Small intestine (tissue), 7 donors: Measurements from ENCODE around the gene SFMBT1. TPM values are rescaled to one million over a fixed set of nuclear protein-coding genes. Genes with fewer than 3 reads are reported as not detected.

ENCODE experiments used
- DNase-seq, 2 donors: peaks; one replicate each; pipeline versions ENCODE4 v3.0.0 to v3.0.0-alpha.2; 2013
- FAIRE-seq: peaks from 2 replicates; lab custom pipeline; 2012; peaks lifted over from hg19 to GRCh38; lab: Jason Lieb, UNC
- H3K27ac ChIP-seq, 3 donors: one replicate each; pipeline ENCODE4 v1.5.1; 2013; ENCODE audit warnings: low read length in 2 of 3, mild to moderate bottlenecking in 2 of 3, control low read depth in 1 of 3, inconsistent platforms in 1 of 3, low read depth in 1 of 3, moderate library complexity in 1 of 3
- H3K27me3 ChIP-seq, 3 donors: one replicate each; pipeline ENCODE4 v1.6.1; 2013; ENCODE audit warnings: low read length in 3 of 3, inconsistent platforms in 1 of 3; ENCODE audit not compliant: control insufficient read depth in 3 of 3, insufficient read depth in 3 of 3
- H3K36me3 ChIP-seq, 3 donors: one replicate each; pipeline ENCODE4 v1.6.1; 2013; ENCODE audit warnings: low read length in 3 of 3, inconsistent platforms in 1 of 3, low read depth in 1 of 3, mild to moderate bottlenecking in 1 of 3, moderate library complexity in 1 of 3; ENCODE audit not compliant: control insufficient read depth in 3 of 3, insufficient read depth in 2 of 3
- H3K4me1 ChIP-seq, 3 donors: one replicate each; pipeline ENCODE4 v1.6.1; 2013; ENCODE audit warnings: low read length in 2 of 3, inconsistent platforms in 1 of 3, low read depth in 1 of 3, mild to moderate bottlenecking in 1 of 3, moderate library complexity in 1 of 3; ENCODE audit not compliant: control insufficient read depth in 3 of 3, insufficient read depth in 2 of 3
- H3K4me3 ChIP-seq, 3 donors: one replicate each; pipeline ENCODE4 v1.5.1; 2013; ENCODE audit warnings: low read length in 3 of 3, control low read depth in 1 of 3, inconsistent platforms in 1 of 3, low read depth in 1 of 3, mild to moderate bottlenecking in 1 of 3, moderate library complexity in 1 of 3
- H3K9me3 ChIP-seq, 2 donors: one replicate each; pipeline ENCODE4 v1.6.1; 2013; ENCODE audit warnings: low read depth in 1 of 2, low read length in 1 of 2; ENCODE audit not compliant: control insufficient read depth in 2 of 2, insufficient read depth in 1 of 2
- WGBS, 3 donors: extraction: QIAGEN DNeasy Blood & Tissue Kit; methylation state at CpG; one replicate each; pipeline ENCODE4 v1.1.7; 2013; 5-methylcytosine and 5-hydroxymethylcytosine counted together
- polyA plus RNA-seq, 4 donors: library from polyadenylated mRNA; stranded (reverse) in 3 of 4; unstranded in 1 of 4; fragments of 200-250 nt in 3 of 4; fragments of 120-200 nt in 1 of 4; gene quantifications; one replicate each; pipeline versions ENCODE4 v1.2.1 to v1.2.3, GENCODE V29; 2013
- donor health status: healthy with polysubstance abuse.
- donor health status: control.
- donor health status: control.
- donor health status: Bipolar disorder and iron deficiency.
- donor health status: healthy.

SFMBT1 gene
- polyA plus RNA-seq, 4 donors = 2.5 to 19.3 (median 4.3) TPM

DNA sequence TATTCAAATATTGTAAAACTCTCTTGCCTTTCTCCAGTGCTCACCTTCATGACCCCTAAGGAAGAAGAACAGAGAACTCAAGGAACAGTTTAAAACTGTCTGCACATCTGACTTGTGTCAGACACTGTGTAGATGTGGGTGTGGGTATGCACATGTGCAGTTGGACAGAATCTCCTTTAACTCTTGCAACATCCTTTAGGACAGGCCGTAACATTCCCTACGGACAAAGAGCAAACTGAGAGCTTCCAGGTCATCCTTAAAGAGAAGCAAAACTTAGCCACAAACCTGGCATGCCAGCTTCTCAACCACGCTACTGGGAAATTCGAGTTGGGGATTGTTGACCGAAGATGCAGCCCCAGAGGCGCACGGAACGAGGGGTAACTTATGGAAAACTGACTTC lies 4.1 kb upstream of the SFMBT1 start:
- DNase-seq (no peak), FAIRE-seq (no peak)
- Histone ChIP-seq H3K36me3 (no peaks in the 10 kb centered on the region), H3K27ac (no peak overlapping the region), H3K4me1 (no peaks in the 10 kb centered on the region), H3K27me3 (no peaks in the 10 kb centered on the region), H3K9me3 (no peaks in the 10 kb centered on the region), H3K4me3 (no peak overlapping the region)
- 85 to 91% (median 85%) methylated on average over 8 of the region's 8 CpGs for WGBS, 3 donors

GRCh38 chr3:53046171-53047170 lies 598 bp upstream of the SFMBT1 start:
- H3K4me1 ChIP-seq = peaks cover 0 to 4% (median 0%) of the 10 kb centered on the region in 3 donors
- peak overlapping the region; percentile 48 to 97 (median 84) for H3K4me3 ChIP-seq
- peak; percentile 48 to 85 for DNase-seq
- H3K27me3 ChIP-seq = no peaks in the 10 kb centered on the region
- H3K36me3 ChIP-seq = no peaks in the 10 kb centered on the region
- H3K27ac ChIP-seq = peak overlapping the region; percentile 55 to 88 (median 86)
- FAIRE-seq = no peak
- 0 to 2% (median 1%) methylated on average over 69 to 113 of the region's 113 CpGs for WGBS, 3 donors
- no peaks in the 10 kb centered on the region for H3K9me3 ChIP-seq

- Histone ChIP-seq H3K4me3 (peak overlapping the region; percentile 58 to 97 (median 84)), H3K27me3 (no peaks in the 10 kb centered on the region), H3K4me1 (peaks cover 0 to 4% (median 0%) of the 10 kb centered on the region in 3 donors), H3K27ac (peak overlapping the region; percentile 66 to 96 (median 94)), H3K9me3 (no peaks in the 10 kb centered on the region), H3K36me3 (no peaks in the 10 kb centered on the region)
- no peak for FAIRE-seq
- DNase-seq = peak; percentile 58 to 79
- WGBS, 3 donors = 0 to 1% (median 1%) methylated on average over 33 to 101 of the region's 101 CpGs
These were observed 959 bp downstream of the SFMBT1 start for GRCh38 chr3:53044711-53045517.

GRCh38 chr3:53044371-53044710 lies 1.5 kb downstream of the SFMBT1 start:
- Histone ChIP-seq H3K36me3 (no peaks in the 10 kb centered on the region), H3K9me3 (no peaks in the 10 kb centered on the region), H3K27me3 (no peaks in the 10 kb centered on the region), H3K4me3 (peak overlapping the region; percentile 12 to 84 (median 58)), H3K4me1 (peaks cover 0 to 4% (median 0%) of the 10 kb centered on the region in 3 donors), H3K27ac (peak overlapping the region; percentile 32 to 96 (median 66))
- FAIRE-seq (no peak), DNase-seq (no peak)
- 8 to 40% (median 19%) methylated on average over 11 of the region's 11 CpGs for WGBS, 3 donors

GRCh38 chr3:53043738-53044137 lies 2.1 kb downstream of the SFMBT1 start:
- no peaks in the 10 kb centered on the region for H3K9me3 ChIP-seq
- 62 to 84% (median 70%) methylated on average over 2 of the region's 2 CpGs for WGBS, 3 donors
- H3K4me1 ChIP-seq = peaks cover 0 to 4% (median 0%) of the 10 kb centered on the region in 3 donors

GRCh38 chr3:53042651-53043050 lies 3.2 kb downstream of the SFMBT1 start:
- Histone ChIP-seq H3K9me3 (no peaks in the 10 kb centered on the region), H3K36me3 (no peaks in the 10 kb centered on the region), H3K27ac (no peak overlapping the region), H3K27me3 (no peaks in the 10 kb centered on the region), H3K4me1 (peaks cover 0 to 4% (median 0%) of the 10 kb centered on the region in 3 donors), H3K4me3 (no peak overlapping the region)
- DNase-seq = no peak
- WGBS, 3 donors = 92 to 94% (median 93%) methylated on average over 3 of the region's 3 CpGs
- FAIRE-seq = no peak

More at GRCh38 chr3:53043738-53044137, 2.1 kb downstream of the SFMBT1 start:
- Histone ChIP-seq H3K36me3 (no peaks in the 10 kb centered on the region), H3K4me3 (no peak overlapping the region), H3K27me3 (no peaks in the 10 kb centered on the region), H3K27ac (no peak overlapping the region)
- DNase-seq (no peak), FAIRE-seq (no peak)

GRCh38 chr3:53040351-53040820 lies 5.5 kb downstream of the SFMBT1 start:
- H3K36me3 ChIP-seq = no peaks in the 10 kb centered on the region
- FAIRE-seq (no peak), DNase-seq (peak in 1 of 2 donors; percentile 34)
- H3K4me1 ChIP-seq = peaks cover 0 to 19% (median 7%) of the 10 kb centered on the region in 3 donors
- no peak overlapping the region for H3K4me3 ChIP-seq
- no peaks in the 10 kb centered on the region for H3K9me3 ChIP-seq
- H3K27me3 ChIP-seq = no peaks in the 10 kb centered on the region
- H3K27ac ChIP-seq = no peak overlapping the region

DNA sequence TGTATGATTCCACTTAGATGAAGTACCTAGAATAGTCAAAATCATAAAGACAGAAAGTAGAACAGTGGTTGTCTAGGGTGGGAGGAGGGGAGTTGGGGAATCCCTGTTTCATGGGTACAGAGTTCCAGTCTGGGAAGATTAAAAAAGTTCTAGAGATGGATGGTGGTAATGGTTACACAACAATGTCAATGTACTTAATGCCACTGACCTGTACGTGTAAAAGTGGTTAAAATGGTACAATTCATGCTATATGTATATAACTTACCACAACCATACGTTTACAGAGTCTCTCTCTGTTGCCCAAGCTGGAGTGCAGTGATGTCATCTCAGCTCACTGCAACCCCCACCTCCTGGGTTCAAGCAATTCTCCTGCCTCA lies 6.5 kb downstream of the SFMBT1 start:
- H3K36me3 ChIP-seq = no peaks in the 10 kb centered on the region
- peaks cover 3 to 24% (median 7%) of the 10 kb centered on the region in 3 donors for H3K4me1 ChIP-seq
- no peaks in the 10 kb centered on the region for H3K27me3 ChIP-seq
- no peak overlapping the region for H3K4me3 ChIP-seq
- no peak overlapping the region for H3K27ac ChIP-seq
- DNase-seq = no peak
- FAIRE-seq = no peak
- H3K9me3 ChIP-seq = no peaks in the 10 kb centered on the region
- 76 to 86% (median 84%) methylated on average over 2 of the region's 2 CpGs for WGBS, 3 donors
